HPDE6-E6E7 (cell line): Measurements from ENCODE around the gene PAPOLB.

Experiments used
- DNase-seq: peaks from one replicate; pipeline ENCODE4 v3.0.0; 2011; ENCODE audit warnings: missing footprints; ENCODE audit errors: extremely low spot score

Gene PAPOLB

DNA sequence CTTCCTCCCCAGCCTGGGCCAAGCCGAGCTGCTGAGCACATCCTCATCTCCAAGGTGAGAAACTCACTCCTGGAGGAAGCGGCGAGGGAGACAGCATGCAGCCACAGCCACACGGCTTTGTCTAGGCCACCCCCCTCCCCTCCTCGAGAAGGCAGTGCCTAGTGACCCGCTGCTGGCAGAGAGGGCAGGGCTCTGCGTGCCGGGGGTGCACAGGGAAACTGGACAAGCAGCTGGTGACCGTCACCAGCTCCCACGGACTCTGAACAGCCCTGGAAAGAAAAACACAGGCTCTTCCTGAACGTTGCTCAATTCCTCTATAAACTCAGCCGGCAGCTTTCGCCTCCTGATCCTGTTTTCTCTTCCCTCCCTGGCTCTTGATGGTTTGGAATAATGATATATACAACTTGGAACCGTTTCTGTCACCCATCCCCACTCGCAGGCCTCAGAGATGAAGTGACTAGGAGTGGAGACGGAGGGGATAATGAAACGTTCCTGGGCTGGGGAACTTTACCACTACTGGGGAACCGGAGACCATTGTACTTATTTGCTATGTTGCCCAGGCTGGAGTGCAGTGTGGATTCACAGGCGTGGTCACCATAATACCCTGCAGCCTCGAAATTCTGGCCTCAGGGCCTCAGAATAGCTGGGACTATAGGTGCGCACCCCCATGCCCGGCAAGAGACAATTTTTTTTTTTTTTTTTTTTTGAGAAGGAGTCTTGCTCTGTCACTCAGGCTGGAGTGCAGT, 19.3 kb downstream of the PAPOLB start:
- DNase-seq: no peak

DNA sequence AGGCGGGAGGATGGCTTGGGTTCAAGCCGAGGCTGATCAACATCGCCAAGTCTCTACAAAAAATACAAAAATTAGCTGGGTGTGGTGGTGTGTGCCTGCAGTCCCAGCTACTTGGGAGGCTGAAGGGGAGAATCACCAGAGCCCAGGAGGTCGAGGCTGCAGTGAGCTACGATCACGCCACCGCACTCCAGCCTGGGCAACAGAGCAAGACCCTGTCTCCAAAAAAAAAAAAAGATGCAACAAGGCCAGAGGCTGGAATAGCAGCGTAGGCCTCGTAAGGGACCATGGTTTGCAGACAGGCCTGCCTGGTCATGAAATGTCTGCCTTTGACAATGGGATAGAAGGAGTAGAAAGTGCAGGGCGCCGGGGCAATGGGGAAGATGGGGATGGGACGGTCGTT, 20.0 kb downstream of the PAPOLB start:
- no peak for DNase-seq

- no peak for DNase-seq
These were observed 20.6 kb downstream of the PAPOLB start for GRCh38 chr7:4841007-4841784.

- DNase-seq: no peak
These were observed 21.7 kb downstream of the PAPOLB start for GRCh38 chr7:4840079-4840501.

DNA sequence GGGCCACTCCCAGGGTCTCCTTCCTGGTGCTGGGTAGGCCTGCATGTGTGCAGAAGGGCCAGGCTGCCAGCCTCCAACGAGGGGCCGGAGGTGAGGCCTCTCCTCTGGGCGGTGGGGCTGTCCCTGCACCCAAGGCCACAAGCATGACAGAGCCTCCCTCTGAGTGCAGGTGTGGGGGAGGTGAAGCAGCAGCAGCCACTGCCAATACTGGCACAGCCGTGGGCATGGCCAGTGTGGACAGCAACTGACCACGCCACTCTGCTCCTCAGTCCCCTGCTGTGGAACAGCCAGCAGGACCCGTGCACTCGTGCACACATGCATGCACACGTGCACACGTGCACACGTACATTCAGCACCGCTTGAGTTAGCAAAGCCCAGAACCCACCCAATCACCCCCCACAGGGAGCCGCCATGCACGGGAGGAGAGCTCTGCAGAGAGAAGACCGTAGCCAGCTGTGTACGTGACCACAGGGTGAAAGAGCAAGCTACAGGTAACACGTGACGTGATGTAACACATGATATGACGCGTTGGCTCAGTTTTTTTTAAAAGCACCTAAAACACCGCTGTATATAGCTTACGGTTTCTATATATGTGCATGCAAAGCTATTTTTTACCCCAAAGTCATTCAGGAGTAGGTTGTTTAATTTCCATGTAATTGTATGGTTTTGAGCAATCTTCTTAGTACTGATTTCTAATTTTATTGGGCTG, 23.1 kb downstream of the PAPOLB start:
- no peak for DNase-seq

GRCh38 chr7:4837803-4838625, 23.8 kb downstream of the PAPOLB start:
- DNase-seq: no peak

DNA sequence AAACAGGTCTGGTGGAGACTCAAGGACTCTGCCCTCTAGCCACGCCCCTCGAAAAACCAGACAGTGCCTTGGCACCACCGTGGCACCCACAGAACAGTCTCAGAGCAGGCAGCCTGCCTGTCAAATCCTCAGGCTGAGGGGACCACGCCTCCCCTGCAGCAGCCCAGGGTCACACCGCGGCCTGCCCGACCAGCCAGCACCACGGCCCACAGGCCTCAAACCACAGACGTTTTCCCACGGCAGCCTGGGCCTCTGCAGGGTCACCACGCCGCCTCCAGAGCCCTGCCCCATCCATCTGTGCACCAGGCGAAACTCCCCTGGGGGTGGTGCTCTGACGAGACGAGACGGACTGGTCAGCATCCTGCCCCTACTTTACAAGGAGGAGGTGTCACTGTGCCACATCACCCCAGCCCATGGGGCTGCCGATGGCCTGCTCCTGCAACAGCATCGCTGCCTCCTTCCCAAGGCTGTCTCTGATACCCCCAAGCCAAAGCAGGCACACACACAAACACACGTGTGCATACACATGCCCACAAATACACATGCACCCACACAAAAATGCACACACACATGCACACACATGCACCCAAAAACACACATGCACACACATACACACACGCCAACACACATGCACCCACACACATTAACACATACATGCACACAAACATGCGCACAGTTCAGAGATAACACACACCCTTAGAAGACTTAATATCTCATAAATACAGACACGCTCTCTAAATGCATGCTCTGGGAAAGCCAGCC, 24.6 kb downstream of the PAPOLB start:
- DNase-seq: no peak

DNA sequence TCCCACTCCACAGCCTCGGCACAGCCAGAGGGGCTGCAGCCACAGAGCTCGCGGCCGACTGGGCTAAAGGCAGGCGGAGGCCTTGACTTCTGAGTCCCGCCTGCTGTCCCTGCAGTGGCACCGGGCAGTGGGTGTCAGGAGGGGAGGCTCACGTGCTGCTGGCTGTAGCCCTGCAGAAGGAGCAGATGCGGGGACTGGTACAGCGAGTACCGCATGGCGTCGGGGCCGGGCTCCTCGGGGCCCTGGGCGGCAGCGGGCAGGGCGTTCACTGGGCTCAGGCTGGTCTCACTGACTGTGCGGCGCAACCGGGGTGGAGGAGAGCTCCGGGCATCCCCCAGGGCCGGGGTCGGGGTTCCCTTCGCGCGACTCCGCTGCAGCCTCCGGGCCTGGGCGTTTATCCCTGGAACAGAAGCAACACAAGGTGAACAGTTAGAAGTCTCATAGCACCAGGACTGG, 25.6 kb downstream of the PAPOLB start:
- no peak for DNase-seq

DNA sequence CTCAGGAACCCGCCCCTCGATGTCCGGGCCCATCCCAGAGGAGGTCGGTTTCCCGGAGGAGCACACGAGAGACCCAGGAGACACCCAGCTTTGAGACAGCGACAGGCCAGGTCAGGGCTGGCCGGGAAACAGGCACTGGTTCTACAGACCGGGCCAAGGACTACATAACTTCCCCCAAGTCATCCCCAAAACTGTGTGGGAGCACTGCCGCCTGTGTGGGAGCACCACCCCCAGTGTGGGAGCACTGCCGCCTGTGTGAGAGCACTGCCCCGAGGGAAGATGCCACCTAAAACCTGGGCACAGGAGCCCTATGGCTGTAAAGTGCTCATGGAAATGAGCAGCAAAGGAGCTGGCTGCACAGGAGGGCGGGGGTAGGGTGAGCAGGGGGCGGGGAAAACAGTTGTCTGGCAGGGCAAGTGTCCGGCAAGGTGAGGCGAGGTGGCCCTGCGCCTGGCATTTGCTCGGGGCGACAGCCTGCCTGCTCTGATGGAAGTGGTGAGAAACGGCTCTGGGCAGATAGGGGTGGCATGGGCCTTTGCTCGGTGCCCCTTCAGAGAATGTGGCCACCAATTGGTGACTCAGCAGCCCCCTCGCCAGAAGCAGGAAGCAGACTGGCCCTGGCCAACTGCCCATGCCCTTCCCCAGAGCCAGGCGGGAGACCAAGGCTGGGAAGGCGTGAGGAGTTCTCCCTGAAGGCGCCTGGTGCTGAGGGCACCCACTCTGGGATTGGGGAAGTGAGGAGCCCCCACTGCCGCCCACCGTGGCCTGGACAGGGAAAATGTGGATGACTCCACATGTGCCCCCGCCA, 26.2 kb downstream of the PAPOLB start:
- no peak for DNase-seq

DNA sequence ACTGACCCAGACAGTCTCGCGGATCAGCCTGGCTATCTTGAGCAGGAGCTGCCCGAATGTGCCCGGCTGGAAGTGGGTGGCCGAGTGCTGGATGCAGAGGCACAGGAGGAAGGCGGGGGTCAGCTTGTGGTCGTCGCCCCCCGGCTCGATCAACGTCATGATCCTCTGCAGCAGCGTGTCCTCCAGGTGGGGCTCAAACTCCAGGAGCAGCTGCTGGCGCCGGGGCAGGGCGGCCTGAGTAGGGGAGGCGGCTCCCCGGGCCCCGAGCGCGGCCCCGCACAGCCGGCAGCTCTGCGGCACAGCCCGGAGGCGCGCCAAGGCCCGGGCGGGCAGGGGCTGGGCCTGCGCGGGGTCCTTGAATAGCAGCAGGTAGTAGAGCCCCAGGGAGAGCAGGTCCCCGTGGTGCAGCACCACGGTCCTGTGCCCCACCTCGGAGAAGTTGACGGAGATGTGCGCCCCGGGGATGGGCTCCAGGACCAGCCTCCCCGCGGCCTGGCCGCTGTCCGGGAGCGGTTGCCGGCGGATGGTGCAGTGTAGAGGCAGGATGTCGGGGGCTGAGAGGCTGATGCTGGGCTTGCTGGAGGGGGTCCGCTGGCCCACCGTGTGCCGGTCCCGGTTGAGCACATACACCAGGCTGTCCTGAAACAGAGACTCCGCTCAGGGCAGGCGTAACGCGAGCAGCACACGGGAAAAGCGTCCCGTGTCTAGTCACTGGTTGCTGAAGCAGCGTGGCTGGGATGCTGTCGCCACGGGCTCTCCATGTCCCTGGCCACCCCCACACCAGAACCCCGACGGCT, 27.0 kb downstream of the PAPOLB start:
- no peak for DNase-seq

DNA sequence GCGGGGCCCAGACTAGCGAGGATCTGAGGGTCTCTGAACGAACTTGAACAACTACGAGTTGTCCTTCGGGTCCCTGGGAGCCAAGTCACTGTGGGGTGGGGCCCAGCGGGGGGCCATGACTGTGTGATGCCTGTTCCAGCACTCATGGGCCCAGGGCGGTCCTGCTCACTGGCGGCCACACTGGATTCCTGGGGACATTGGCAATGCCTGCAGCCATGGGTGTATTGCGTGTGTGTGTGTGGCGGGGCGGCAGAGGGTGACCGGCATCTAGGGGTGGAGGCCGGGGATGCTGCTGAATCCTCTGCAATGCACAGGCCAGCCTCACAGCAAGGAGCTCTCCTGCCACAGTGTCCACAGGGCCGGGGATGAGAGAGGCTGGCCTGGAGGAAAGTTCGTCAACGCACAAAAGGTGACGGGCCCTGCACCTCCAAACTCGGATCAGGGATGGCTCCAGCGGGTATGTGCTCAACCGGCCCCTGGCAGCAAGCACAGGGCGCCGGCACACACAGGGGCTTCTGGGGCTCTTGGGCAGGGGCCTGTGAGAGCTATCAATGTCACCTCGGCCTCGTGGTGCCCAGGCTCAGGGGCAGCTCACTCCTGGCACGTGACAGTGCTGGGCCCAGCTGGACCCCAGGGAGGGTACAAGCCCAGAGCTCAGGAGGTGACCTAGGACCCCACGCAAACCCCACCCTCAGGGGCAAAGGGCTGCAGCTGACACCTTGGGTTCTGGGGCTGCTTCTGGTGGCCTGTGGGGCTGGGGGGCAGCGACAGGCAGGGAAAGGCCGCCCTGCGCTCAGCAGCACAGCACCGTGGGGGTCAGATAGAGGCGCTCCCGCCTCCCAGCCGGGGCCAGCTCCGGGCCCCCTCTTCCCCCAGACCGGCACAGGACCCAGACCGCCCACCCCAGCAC, 27.9 kb downstream of the PAPOLB start:
- no peak for DNase-seq

- DNase-seq: no peak
These were observed 28.7 kb downstream of the PAPOLB start for GRCh38 chr7:4833176-4833575.

GRCh38 chr7:4832711-4833110, 29.1 kb downstream of the PAPOLB start:
- DNase-seq: no peak

DNA sequence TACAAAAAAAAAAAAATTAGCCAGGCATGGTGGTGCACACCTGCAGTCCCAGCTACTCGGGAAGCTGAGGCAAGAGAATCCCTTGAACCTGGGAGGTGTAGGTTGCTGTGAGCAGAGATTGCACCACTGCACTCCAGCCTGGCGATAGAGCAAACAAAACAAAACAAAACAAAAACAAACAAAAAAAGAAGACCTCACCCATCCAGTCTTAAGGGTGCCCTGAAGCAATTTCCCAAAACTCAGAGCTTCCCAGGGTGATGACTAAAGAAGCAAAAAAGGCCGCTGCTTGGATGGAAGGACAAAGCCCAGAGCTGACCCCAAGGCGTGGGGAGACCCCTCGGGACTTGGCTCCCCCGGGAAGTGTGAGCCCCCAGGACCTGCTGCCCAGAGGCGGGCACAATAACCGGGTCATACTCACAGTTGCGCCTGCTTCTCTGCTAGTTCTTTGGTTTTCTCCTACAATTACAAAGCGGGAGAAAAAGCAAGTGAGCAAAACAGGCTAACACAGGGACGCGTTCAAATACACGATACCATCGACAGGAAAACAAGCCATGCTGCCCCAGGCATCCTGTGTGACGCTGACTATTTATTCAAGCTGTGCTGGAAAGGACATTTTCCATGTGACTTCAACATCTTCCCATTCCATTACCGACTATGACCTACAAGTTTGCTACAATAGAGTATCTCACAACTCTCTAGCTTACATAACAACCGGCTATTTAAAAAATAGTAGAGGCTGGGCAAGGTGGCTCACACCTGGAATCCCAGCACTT, 29.9 kb downstream of the PAPOLB start:
- no peak for DNase-seq

DNA sequence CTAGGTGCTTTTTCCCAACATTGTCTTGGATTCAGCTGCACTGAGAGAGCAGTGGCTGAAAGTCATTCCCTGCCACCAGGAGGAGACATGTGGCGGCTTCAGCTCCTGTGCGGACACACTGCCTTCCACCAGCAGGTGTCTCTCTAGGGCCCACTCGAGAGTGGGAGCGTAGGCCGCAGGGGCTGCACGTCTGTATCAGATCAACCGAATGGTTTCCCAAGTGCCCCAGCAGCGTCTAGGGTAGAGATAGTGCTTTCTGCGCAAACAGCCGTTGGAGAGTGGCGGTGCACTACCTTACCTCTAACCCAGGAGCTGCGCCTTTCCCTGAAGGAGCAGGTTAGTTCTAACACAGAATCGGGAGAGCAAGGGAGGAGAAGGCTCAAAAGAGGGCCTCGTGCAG, 31.7 kb downstream of the PAPOLB start:
- no peak for DNase-seq

DNA sequence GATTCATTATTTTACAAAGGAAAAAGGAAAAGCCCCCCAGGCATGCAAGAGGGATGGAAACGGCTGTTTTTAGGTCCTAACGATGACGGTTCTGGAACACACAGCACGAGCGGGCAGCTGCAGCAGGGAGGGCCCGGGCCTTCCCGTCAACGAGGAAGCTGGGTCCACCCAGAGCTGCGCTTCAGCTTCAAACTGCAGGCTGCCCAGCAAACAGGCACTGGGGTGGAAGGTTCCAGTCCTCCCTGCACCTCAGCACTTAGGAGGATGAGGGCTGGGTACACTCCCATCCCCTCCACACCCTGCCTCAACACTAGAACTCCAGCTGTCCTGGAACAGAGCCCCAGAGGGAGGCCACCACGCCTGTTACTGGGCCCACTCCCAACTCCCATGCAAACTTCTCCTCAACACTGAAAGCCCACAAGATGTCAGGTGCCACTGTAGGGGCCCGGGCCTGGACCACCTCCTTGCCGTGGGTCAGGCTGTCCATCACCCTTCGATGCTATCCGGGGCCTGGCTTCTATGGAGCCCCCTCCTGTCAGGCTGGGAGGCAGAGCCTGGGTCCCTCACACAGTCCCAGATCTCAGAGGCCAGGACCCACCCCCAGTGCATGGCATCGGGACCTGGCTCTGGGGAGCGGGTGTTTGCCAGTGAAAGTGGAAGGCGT, 33.0 kb downstream of the PAPOLB start:
- DNase-seq: no peak

DNA sequence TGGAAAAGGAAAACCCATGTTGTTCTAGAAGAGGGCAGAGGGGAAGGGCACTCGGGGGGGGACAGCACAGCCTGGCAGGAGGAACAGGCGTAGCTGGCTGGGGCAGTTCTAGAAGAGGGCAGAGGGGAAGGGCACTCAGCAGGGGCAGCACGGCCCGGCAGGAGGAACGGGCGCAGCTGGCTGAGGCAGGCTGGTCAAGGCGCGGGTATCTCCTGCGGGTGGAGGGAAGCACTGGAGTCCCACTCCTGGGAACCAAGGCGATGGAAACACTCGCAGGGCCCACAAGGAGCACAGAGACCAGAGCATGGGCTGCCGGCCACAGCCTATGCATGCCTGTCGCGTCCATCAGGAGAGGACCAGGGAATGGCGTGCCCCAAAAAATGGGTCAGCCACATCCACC, 36.7 kb downstream of the PAPOLB start:
- no peak for DNase-seq
